Ovary (tissue), 9 donors: ENCODE data around the gene ANKRD39. TPM values are rescaled to one million over a fixed set of nuclear protein-coding genes. Genes with fewer than 3 reads are reported as not detected.

Experiments
- DNase-seq, 5 donors: peaks; one replicate each; pipeline ENCODE4 v3.0.0-alpha.2; 2019 to 2020
- H3K27ac ChIP-seq, 2 donors: fragments of 200-600 bp; one replicate each; pipeline versions ENCODE4 v1.5.1 to v1.8.0; 2019 to 2022
- H3K27me3 ChIP-seq: fragments of 200-600 bp; one replicate; pipeline ENCODE4 v1.8.0; 2022
- H3K36me3 ChIP-seq: fragments of 200-600 bp; sonication (generic); one replicate; pipeline ENCODE4 v1.5.1; 2019
- H3K4me1 ChIP-seq: one replicate; pipeline ENCODE4 v1.8.1; 2013; ENCODE audit warnings: mild to moderate bottlenecking, moderate library complexity; ENCODE audit not compliant: insufficient read depth
- H3K4me3 ChIP-seq: fragments of 200-600 bp; sonication (generic); one replicate; pipeline ENCODE4 v1.5.1; 2017
- H3K9me3 ChIP-seq, 2 donors: fragments of 200-600 bp in 1 of 2; sonication (generic) in 1 of 2; one replicate each; pipeline versions ENCODE4 v1.5.1 to v1.8.1; 2013 to 2019; ENCODE audit warnings: mild to moderate bottlenecking in 1 of 2, moderate library complexity in 1 of 2
- CTCF ChIP-seq, 3 donors: fragments of 450-650 bp in 2 of 3; fragments of 200-600 bp in 1 of 3; IDR thresholded peaks; one replicate each; pipeline versions ENCODE4 v1.5.1 to v1.8.0; 2016 to 2022; ENCODE audit warnings: antibody characterized with exemption in 3 of 3, mild to moderate bottlenecking in 1 of 3
- EP300 ChIP-seq: sonication (generic); formaldehyde crosslinking; IDR thresholded peaks from one replicate; pipeline ENCODE4 v1.6.1; 2017; ENCODE audit warnings: antibody characterized with exemption
- POLR2A ChIP-seq: fragments of 450-650 bp; IDR thresholded peaks from one replicate; pipeline ENCODE4 v1.6.1; 2017; ENCODE audit warnings: antibody characterized with exemption, mild to moderate bottlenecking, moderate library complexity
- WGBS, 3 donors: extraction: QIAGEN DNeasy Blood & Tissue Kit in 1 of 3; methylation state at CpG; one replicate each; pipeline versions ENCODE4 v1.1.5 to v1.1.7; 2013 to 2017; 5-methylcytosine and 5-hydroxymethylcytosine counted together
- intact Hi-C, 4 donors: fragments of 100-400 bp; cut with DNase I; formaldehyde crosslinking; loops; one replicate each; pipeline versions ENCODE4 v1.11.0 to v1.15.1; 2022 to 2023
- polyA plus RNA-seq, 2 donors: library from polyadenylated mRNA; stranded (reverse); fragments of 200-250 nt in 1 of 2; fragments of 350-450 nt in 1 of 2; fragmentation: Illumina TruSeq in 1 of 2; extraction: RNeasy Lipid Tissue Mini Kit (QIAGEN cat#74804) in 1 of 2; gene quantifications; one replicate each; pipeline ENCODE4 v1.2.3, GENCODE V29; 2013 to 2014
- total RNA-seq, 7 donors: library from RNA; depleted of rRNA in 2 of 7; stranded (reverse); fragments of >200 nt in 2 of 7; fragmentation: NEBNext Ultra II Directional in 3 of 7; extraction: Animal tissue kit (Norgen Biotek cat#: 25700) in 3 of 7; gene quantifications; one replicate each; pipeline versions ENCODE4 v1.1.0 to v1.2.4, GENCODE V29; 2016 to 2023
- donor health status: DM: no; HTN: no; CAD: no; lungs with moderate emphysema.
- donor health status: DM: no; HTN: no; CAD: no.
- donor health status: Bipolar disorder and iron deficiency.
- donor health status: DM: yes; HTN: yes; CAD: no.
- donor health status: DM: no; HTN: no; CAD: no.
- donor health status: DM: yes; HTN: yes; CAD: no.

Gene ANKRD39
- total and polyA plus RNA-seq, 9 donors: 2.6 to 14.7 (median 12.7) TPM

- peaks cover 31% of the 10 kb centered on the region for H3K4me1 ChIP-seq
- intact Hi-C loops: no loop called here
Measured at GRCh38 chr2:96894151-96894531, 36.3 kb upstream of the ANKRD39 start.

DNA sequence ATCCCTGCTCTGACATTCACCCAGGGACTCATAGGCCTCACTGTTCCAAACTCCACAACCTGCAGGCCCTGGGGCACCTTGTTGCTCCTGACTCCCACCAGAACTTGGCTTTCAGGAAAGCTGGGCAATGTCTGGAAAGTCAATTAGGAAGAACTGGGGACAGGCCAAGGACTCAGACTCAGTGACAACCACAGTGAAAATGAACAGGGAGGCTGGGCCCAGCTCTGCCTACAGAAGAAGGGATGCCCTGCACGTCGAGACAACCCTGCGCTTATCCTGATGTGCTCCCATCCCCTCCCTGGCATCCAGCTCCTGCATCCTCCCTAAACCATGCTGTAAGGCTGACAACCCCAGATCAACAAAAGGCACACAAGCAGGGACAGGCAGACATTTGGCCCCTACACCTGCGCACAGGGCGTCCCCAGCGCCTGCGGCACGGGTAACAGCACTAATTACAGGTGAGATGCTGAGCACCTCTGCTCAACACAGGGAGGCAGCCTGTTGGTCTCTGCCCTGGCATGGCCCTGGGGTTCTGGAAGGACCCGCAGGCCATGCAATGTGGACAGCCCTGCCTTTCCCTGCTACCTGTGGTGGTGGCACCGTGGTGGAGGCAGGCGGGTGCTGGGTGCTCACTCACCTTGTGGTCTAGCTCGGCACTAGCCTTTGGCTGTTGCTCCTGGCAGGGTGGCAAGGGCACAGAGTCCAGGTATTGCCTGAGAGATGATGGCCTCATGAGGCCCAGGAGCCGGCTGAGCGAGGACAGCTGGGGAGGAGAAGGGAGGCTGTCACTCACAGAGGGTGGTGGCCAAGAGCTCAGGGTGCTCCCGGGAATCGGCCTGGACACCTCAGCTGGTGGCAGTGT lies 35.7 kb upstream of the ANKRD39 start:
- no peaks in the 10 kb centered on the region for H3K27me3 ChIP-seq
- no peaks in the 10 kb centered on the region for H3K9me3 ChIP-seq
- H3K4me1 ChIP-seq: peaks cover 31% of the 10 kb centered on the region
- no peak for DNase-seq
- peak overlapping the region in 1 of 2 donors; percentile 40 for H3K27ac ChIP-seq
- WGBS, 3 donors: 95 to 96% (median 96%) methylated on average over 15 to 16 of the region's 16 CpGs
- TF ChIP-seq POLR2A (no peak), CTCF (IDR thresholded peaks at IDR 0.05) (no peak), EP300 (no peak)
- no peak overlapping the region for H3K4me3 ChIP-seq
- intact Hi-C loops: no loop called here
- H3K36me3 ChIP-seq: no peaks in the 10 kb centered on the region

More at GRCh38 chr2:96894151-96894531, 36.3 kb upstream of the ANKRD39 start:
- no peak for DNase-seq
- H3K4me3 ChIP-seq: no peak overlapping the region
- WGBS, 3 donors: 90 to 97% (median 93%) methylated on average over 3 of the region's 3 CpGs
- TF ChIP-seq CTCF (IDR thresholded peaks at IDR 0.05) (no peak), POLR2A (no peak), EP300 (no peak)
- no peaks in the 10 kb centered on the region for H3K36me3 ChIP-seq
- H3K9me3 ChIP-seq: no peaks in the 10 kb centered on the region
- no peaks in the 10 kb centered on the region for H3K27me3 ChIP-seq
- peak overlapping the region in 1 of 2 donors; percentile 40 for H3K27ac ChIP-seq

DNA sequence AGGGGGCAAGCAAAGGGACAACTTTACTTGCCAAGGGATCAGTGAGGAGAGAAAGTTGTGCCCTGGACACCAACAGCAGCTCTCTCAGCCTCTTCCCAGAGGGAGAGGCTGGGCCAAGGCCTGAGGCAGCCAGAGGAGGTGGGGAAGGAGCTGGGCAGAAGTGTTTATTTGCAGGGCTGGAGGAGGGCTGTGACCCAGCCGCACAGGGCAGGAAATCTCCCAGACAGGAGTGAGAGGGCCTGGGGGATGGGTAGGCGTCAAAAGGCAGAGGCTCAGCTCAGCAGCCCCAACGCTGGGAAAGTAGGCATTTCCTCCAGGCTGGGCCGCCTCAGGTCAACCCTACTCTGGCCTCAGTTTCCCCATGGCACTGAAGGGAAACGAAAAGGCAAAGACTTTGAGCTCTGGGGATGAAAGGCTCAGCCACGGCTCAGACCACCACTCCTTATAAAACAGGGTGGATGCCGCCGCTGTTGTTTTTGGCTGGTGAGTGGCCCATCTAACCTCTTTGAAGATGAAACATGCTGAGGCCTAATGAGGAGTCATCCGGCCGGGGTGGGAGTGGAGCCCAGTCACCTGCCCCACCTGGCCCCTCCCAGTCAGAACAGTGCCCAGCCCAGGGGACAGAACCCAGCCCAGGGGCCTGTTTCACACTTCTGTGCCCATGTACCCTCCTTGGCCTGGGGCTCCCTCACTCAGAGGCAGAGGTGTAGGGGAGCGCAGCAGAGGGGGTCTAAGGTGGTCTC lies 33.9 kb upstream of the ANKRD39 start:
- H3K4me1 ChIP-seq: peaks cover 37% of the 10 kb centered on the region
- H3K9me3 ChIP-seq: no peaks in the 10 kb centered on the region
- no peaks in the 10 kb centered on the region for H3K27me3 ChIP-seq
- H3K27ac ChIP-seq: no peak overlapping the region
- H3K4me3 ChIP-seq: no peak overlapping the region
- intact Hi-C loops: no loop called here
- TF ChIP-seq POLR2A (no peak), CTCF (IDR thresholded peaks at IDR 0.05) (no peak), EP300 (no peak)
- no peaks in the 10 kb centered on the region for H3K36me3 ChIP-seq
- DNase-seq: peak in 4 of 5 donors; percentile 55 to 69 (median 62)
- WGBS, 3 donors: 56 to 64% (median 61%) methylated on average over 11 of the region's 11 CpGs

DNA sequence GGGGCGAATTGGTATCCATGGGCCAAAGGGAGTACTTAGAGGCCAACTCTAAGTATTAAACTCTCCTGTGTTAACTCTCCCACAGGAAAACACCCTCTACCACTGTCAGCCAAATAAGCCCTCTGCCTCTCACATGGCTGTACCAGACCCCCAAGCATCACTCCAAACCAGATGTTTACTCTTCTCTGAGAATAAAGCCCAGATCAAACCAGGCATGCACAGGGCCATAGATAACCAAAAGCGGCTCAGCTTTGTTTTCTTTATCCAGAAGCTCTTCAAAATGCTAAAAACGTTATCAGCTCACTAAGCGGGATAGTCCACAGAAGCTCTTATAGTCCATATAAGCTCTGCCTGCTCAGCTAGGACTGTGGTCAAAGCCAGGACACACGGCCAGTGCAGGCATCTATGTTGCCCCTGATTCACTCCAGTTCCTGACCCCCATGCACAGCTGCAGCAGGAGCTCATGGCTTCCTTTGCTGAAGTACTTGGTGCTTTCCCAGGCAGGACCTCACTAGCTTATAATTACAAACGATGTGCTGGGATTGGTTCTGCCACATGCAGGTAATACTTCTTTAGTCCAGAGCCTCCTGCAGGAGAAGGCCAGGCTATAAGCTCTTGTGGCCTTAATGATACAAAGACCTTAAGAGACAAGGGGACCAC lies 33.0 kb upstream of the ANKRD39 start:
- H3K27me3 ChIP-seq: no peaks in the 10 kb centered on the region
- WGBS, 3 donors: 23 to 42% (median 32%) methylated on average over 6 of the region's 6 CpGs
- intact Hi-C loops: no loop called here
- no peak overlapping the region for H3K27ac ChIP-seq
- no peak for DNase-seq
- no peaks in the 10 kb centered on the region for H3K36me3 ChIP-seq
- peaks cover 30% of the 10 kb centered on the region for H3K4me1 ChIP-seq
- H3K4me3 ChIP-seq: no peak overlapping the region
- TF ChIP-seq CTCF (IDR thresholded peaks at IDR 0.05): no peak
- no peak for TF ChIP-seq POLR2A
- no peak for TF ChIP-seq EP300
- H3K9me3 ChIP-seq: no peaks in the 10 kb centered on the region
